HG03103 (cell line): ENCODE data around the gene CPA1.

ENCODE experiments used
- ATAC-seq: cut with Tn5 transposase; IDR thresholded peaks from one replicate; pipeline ENCODE4 v1.9.1; 2021; ENCODE audit warnings: low read depth; ENCODE audit not compliant: unreplicated experiment

CPA1 gene

DNA sequence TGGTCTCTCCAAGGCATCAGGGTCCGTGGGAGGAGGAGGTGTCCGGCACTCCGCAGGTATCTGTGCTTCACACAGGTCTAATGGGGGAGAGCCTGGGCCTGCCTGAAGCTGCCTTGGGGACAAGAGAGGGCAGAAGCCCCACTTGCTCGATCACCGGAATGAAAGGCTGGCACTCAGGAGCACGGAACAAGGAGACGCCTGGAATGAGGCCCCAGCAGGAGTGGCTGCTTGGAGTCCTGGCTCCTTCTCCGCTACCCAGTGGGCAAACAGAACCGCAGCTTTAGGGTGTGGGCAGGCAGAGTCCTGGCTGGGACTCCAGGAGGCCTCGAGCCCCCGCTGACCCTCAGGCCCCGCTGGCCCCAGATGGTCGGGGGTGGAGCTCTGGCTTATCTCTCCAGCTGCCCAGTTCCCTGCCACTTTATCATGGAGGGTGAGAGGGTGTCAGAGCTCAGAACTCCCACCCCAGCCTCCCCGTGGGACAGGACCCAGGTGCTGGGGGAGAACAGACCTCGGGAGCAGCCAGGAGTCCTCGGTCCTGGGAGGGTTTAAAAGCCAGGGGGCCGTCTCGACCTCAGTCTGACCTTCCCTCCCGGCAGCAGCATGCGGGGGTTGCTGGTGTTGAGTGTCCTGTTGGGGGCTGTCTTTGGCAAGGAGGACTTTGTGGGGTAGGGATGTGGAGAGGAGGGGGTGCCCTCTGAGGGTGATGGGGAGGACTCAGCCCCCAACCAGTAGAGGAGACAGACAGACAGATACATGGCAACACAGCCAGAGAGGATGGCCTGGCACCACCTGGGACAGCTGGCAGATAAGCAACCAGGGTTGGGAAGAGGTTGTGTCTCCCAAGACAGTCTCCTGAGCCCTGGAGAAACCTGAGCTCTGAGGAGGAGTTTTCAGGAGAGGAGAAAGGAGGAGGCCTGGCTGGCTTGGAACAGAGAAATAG lies at the start of gene CPA1:
Gene CPA1 (plus strand): TSS at position 574 of the 940 bp plus-strand sequence. CDS start 27 bp downstream, at position 601.
- ATAC-seq, result no peak

DNA sequence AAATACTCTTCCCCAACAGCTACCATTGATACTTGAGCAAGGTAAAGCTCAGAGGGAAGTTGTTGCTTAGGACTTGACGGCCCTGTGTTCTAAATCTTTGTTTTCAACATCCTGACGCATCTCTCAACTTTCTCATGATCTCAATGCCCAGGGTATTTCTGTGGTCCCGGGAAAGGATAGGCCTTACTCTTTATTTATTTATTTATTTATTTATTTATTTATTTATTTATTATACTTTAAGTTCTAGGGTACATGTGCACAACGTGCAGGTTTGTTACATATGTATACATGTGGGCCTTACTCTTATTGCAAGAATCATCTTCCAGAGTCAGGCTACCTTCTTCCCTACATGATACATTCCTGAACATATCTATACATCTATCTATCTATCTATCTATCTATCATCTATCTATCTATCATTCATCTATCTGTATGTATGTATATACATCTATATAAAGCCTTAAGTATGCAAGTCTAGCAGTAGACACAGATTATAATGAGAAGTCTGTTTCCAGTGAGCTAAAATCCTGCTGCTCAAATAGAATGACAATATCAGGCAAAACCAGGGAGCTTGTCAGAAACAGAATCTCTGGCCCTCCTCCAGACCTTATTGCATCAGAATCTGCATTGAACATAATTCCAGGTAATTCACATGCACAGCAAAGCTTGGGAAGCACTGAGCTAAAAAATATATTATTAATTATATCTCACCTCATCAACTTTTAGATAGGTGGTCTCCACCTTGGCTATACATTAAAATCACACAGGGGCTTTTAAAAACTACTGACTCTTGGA lies 47.8 kb upstream of the CPA1 start:
- ATAC-seq, result no peak

DNA sequence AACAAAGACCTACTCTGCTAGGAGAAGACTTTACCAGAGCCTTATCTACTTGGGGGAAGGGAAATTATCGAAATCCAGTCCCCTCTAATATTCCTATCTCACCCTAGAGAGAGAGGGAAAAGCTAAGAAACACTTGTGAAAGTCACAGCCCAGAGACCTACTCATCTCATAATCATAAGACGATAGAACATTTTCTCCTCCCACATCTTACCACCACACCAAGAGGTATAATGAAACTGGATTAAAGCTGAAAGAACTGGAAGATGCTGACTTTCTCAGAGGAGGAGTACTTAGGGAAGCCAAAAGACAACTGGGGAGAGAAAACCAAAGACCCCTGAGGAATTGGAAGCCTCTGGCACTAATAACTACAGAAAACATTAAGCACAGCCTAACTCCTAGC lies 46.5 kb upstream of the CPA1 start:
- ATAC-seq, result no peak

DNA sequence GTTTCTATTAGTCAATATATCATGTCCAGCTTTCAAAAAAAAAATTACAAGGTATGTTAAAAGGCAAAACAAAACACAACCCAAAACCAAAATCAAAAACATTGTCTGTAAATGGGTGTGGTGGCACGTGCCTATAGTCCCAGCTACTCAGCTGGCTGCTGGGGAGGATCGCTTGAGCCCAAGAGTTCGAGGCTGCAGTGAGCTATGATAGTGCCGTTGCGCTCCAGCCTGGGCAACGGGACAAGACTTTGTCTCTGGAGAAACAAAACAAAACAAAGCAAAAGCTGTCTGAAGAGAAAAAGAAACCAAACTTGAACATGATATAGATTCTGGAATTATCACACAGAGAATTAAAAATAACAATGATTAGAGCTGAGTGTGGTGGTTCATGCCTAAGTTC lies 46.0 kb upstream of the CPA1 start:
- ATAC-seq, result no peak

DNA sequence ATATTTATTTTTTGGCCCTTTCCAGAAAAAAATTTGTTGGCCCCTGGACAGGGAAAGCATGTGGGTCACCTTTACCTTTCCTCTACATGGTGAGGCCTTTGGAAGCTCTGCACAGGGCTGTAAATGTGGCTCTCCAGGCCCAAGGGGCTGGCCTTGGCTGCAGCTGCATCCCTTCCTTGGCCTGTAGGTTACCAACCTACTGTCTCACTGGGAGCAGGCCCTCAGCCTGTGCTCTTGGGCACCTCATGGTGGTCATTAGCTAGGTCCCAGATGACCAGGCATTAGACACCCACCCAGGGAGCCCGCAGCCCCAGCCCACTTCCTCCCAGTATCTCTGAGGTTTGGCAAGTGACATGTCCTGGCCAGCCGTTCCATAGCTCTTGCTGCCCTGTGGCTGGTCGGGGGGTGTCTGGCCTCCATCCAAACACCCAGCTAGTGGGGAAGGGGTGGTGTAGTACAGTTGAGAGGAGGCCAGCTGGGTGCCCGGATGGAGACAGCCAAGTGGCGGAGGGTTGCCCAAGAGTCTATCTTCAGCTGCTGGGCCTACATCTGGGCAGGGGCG lies 42.8 kb upstream of the CPA1 start:
- ATAC-seq, result no peak

DNA sequence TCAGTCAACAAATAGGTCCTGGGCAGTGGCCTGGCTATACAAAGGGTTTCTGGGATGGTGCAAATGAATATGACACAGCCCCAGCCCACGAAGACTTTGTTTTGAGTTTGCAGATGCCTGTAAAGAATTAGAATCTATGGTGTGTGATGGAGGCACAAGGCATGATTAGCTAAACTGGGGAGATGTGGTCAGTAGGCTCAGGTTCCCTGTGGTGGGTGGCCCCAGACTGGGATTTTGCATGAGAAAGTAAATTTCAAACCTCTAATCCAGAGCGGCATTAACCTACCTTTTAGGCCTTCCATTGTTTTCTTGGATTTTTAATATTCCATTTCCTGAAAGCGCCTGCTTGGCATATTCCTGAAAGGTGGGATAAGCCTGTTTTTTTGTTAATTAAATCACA lies 42.1 kb upstream of the CPA1 start:
- ATAC-seq, result no peak

DNA sequence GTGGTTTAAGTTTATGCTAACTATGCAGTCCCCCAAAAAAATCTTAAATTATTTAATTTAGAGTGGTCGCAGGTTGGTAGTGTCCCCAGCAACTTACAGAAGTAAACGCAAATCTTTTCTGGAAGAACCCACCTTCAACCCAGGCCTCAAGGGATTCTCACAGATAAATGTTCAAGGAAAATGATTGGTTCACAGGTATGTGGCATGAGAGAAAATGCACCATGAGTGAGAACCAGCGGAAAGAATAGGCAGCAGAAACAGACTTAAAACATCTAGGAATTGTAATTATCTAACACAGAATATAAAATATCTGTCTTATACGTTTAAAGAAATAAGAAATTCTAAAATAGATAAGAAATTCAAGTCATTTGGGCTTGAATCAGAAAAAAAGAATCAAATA lies 38.4 kb upstream of the CPA1 start:
- ATAC-seq, result no peak

DNA sequence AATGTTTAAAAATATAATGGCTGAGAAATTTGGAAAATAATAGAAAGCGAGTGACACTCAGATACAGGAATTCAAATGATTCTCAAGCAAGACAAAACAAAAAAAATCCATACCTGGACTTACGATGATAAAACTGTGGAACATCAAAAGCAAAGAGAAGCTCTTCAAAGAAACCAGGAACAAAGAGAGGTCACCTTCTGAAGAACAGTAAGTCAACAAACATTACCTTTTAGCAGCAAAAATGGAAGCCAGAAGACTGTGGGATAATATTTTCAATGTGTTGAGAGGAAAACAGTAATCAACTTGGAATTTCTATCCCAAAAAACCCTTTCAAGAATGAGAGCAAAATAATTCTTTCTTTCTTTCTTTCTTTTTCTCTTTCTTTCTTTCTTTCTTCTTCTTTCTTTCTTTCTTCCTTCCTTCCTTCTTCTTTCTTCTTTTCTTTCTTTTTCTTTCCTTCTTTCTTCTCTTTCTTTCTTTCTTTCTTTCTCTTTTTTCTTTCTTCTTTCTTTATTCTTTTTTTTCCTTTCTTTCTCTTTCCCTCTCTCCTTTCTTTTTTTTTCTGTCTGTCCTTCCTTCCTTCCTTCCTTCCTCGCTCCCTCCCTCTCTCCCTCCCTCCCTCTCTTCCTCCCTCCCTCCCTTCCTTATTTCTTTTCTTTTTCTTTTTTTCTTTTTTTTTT lies 37.5 kb upstream of the CPA1 start:
- no peak for ATAC-seq

DNA sequence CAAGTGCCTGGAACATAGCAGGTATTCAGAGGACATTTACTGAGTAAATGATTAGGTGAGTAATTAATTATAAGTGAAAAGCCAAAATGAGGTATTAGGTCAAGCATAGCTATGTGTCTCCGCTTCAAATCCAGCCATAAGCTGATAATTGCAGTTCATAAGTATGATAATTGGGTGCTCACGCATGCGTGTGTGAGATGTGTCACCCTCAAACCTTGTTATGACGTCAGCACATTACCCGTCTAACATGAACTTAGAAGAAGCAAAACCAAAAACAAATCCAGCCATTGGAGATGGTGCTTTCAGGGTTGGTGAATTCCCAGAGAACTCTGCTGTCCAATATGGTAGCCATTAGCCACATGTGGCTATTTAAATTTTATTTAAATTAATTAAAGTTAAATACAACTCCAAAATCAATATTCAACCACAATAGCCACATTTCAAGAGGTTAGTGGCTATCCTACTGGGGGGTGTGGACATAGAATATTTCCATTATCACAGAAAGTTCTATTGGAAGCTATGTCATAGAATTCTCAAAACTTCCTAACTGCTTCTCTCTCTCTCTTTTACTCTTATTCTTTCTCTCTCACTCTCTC lies 35.9 kb upstream of the CPA1 start, which contains the start of gene CPA5:
Gene CPA5 (plus strand): TSS at position 546 of the 596 bp plus-strand sequence. CDS start 1,670 bp downstream, outside the sequence.
- no peak for ATAC-seq

DNA sequence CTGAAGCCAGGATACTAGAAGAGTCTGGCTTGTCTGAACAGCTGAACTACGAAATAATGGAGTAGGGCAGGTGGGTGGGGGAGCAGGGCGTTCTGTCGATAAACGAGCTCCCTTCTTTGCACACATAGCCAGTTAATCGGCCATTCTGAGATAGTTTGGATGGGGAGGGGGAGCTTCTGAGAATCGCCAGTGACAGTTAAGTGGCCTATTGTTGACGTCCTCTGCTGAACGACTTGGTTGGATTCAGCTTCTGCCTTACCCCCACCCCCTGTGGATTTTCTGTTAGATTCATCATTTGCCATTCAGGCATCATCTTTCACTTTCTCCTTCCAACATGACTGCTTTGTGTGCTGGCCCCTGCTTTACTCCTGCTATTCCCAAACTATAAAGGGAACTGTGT lies 35.2 kb upstream of the CPA1 start:
- no peak for ATAC-seq

DNA sequence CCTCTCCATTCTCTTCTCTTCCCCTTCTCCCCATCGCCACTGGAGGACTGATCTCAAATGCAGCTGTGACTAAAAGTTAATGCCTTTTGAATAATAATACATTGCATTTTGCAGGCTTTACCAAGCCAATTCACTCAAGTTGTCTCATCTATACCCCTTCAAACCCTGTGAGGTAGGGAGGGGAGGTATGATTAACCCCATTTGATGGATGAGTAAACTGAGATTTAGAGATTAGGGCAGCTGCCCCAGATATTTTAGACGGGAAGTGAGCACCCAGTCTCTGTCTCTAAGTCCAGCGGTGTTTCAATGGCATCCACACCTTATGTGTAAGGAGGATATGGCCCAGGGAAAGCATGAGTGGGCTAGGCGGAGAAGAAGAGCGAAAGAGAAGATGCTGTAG lies 34.6 kb upstream of the CPA1 start:
- no peak for ATAC-seq

DNA sequence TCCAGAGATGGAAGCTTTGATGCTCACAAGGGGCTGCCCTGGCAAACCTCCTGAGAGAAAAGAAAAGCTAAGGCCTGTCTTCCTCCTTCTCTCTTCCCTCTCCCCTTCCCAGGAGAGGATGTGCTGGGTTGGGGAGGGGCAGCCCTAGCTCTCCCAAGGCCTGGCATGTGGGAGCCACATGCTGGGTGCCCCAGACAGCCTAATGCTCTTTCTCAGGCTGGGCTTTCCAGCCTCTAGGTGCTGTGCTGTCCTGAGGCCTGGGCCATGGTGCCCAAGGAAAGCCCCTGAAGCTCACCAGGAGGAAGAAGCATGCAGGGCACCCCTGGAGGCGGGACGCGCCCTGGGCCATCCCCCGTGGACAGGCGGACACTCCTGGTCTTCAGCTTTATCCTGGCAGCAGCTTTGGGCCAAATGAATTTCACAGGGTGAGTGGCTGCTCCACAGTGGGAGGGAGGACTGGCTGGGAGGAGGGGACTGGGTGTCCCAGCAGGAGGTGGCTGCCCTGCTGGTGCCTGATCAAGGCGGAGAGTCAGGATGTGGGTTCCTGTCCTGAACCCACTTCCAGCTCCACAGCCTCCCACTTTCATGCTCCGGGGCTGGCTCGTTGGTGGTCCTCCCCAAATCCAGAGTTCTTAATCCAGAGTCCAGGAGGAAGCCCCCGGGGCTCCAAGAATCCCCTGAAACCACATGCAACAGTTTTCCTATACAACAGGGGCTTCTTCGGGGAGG lies 34.0 kb upstream of the CPA1 start:
- no peak for ATAC-seq

DNA sequence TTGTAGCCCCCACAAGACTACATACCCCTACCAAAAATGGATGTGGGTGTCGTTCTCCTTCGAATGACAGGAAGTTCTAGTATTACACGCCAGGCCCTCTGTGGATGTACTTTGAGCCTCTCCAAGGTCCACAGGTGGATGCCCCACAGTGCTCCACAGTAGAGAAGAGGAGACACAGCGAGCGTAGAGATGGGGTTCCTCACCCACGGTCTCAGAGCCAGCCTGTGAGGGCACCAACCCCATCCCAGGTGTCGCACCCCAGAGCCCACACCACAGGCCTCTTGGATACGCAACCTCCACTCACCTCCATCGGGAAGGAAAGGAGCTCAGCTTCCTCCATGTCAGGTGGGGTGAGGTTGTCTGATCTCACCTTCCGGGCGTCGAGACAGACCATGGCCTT lies 33.4 kb upstream of the CPA1 start:
- ATAC-seq, result no peak

DNA sequence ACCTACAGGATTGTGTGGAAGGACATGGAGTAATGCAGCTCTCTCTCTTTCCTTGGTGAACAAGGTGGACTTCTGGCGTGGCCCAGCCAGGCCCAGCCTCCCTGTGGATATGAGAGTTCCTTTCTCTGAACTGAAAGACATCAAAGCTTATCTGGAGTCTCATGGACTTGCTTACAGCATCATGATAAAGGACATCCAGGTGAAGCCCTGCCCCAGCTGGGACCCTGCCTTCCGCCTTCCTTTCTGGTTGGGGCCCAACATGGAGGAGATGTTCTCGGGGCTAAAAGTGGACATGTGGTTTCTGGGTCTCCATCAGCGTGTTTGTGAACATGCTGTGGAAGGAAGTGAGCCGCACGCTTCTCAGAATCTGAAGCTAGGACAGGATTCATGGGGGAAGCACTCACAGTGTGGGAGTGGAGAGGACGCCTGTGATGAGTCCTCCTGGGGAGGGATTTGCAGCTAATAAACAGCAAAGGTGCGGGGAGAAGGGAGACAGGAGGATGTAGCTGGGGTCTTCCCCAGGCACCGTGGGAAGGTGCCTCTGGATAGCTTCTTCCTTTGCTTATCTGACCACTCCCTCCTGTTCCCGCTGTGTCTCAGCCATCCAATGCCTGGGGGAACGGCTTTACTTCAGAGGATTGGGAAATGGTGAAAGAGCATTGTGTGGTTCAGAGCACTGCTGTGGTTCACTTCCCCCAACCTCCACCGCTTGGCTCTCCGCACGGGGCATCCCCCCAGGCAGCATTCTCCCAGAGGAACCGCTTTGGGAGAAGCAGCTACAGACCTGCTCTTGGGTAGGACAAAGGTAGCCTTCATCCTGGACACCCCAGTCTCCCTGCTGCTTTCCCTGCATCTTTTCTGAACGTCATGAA lies 30.1 kb upstream of the CPA1 start:
- no peak for ATAC-seq

DNA sequence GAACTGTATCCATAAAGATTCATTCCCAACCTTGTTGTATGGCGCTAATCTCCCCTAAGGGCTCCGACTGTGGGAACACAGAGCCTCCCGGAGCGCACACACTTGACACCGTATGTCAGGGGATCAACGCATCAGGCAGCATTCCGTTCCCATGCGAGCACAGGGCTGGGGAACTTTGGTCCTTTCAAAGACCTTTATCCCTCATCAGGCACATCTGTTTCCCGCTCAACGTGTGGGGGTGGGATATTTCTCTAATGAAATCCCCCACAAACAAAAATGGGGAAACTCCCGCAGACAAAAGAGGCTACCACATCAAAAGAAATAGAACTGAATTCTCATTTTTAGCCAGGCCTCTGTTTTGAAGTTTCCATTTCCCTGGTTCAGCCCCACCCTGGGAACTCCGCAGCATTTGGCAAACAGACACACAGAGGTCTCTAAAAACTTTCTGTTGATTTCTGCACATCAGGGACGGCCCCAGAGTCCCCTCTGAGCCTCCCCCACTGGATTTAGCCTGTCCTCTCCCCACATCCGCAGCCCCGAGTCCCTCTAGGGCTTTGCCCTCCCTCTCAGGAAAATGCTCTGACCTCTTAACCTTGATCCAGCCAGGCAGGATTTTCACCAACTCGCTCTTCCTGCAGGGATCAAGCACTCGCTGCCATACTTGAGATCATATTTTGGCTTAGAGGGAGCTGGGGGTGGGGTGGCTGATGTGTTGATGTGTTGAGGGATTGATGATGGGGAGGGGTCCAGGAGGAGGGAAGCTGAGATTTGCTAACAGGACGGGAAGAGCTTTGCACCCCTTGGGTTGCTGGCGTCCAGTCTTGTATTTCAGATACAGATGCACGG lies 29.1 kb upstream of the CPA1 start:
- no peak for ATAC-seq

DNA sequence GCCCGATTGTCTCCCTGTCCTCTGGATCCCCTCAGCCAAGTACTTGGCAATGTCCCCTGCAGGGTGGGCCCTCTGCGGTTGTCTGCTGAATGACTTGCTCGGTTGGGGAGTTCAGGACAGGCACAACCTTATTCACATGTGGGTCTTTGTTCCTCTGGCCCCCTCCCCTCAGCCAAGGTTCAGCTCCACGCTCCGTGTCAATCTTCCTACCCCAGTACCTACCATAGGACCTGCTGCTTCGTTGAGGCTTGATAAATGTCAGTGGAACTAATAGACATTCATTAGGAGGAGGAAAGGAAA lies 28.6 kb upstream of the CPA1 start:
- ATAC-seq, result no peak

DNA sequence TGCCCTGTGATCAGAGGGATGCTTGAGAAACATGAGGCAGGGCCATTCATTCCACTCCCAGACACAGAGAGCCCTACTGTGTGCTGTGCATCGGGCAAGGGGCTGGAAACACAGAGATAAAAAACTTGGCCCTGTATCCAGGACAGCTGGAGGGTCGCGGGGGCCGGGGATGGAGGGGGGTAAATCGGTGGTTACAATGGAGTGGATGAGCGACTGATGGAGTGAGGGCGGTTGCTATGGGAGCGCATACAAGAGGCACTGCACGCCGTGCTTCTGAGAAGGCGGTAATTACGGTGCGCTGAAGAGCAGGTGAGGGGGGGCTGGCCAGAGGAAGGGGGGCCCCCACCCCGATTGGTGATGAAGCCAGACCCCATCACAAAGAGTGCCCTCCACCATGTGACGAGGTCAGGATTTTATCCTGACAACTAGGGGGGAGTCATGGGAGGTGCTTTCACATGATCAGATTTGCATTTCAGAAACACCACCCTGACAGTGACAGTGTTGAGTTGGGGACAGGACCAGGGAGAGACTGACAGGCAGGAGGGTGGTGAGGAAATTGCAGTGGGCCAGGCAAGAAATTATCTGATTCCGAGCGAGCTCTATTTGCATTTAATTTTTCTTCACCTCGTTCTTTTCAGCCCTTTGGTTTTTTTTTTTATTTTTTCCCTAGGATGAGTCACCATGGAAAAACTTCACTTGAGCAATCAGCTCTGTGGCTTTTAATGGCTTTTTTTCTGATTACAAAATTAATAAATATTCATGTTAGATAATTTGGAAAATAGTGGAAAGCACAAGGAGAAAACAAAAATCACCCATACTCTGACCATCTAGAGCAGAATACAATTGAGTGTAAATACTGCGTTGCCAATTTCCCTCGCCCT lies 27.9 kb upstream of the CPA1 start:
- ATAC-seq, result no peak
